B cell (primary cell): Measurements from ENCODE around the gene WDR82. TPM values are rescaled to one million over a fixed set of nuclear protein-coding genes. Genes with fewer than 3 reads are reported as not detected.

Experiments used
- ATAC-seq: fragments of 200-7000 bp; cut with Tn5 transposase; one replicate; pipeline ENCODE4 v1.10.0; 2021; ENCODE audit warnings: low read depth, mild to moderate bottlenecking, moderate number of reproducible peaks, moderate library complexity
- CTCF ChIA-PET: fragments of 350-600 bp; sonication (Branson Sonifier 250); formaldehyde crosslinking; loops from one replicate; lab custom pipeline; 2021; ENCODE audit warnings: antibody characterized with exemption, inconsistent platforms; lab: Charles Lee
- POLR2A ChIA-PET: fragments of 350-600 bp; sonication (Branson Sonifier 250); formaldehyde crosslinking; loops from one replicate; lab custom pipeline; 2021; ENCODE audit warnings: antibody characterized with exemption; lab: Charles Lee
- DNase-seq: peaks from one replicate; pipeline ENCODE4 v3.0.0; 2013
- H2AFZ ChIP-seq: 2 replicates; pipeline ENCODE4 v1.6.1; 2012; ENCODE audit warnings: mild to moderate bottlenecking, low read depth, low read length; ENCODE audit not compliant: insufficient read depth, poor library complexity, severe bottlenecking
- H3K27ac ChIP-seq, 2 donors: 1 replicate in 1 of 2; 2 replicates in 1 of 2; pipeline ENCODE4 v1.5.1; 2012 to 2013; ENCODE audit warnings: low read length in 2 of 2, mild to moderate bottlenecking in 2 of 2, moderate library complexity in 1 of 2
- H3K27me3 ChIP-seq, 4 experiments: fragments of 200-600 bp in 1 of 4; sonication (generic) in 1 of 4; replicated peaks in 1 of 4; 1 replicate in 2 of 4; 2 replicates in 2 of 4; pipeline versions ENCODE4 v1.6.1 to v1.7.0; 2013 to 2016; ENCODE audit warnings: low read length in 3 of 4, mild to moderate bottlenecking in 2 of 4, mixed read lengths in 1 of 4, moderate library complexity in 1 of 4; ENCODE audit not compliant: insufficient read depth in 4 of 4, control insufficient read depth in 3 of 4; ENCODE audit errors: control extremely low read depth in 1 of 4
- H3K36me3 ChIP-seq, 2 experiments: replicated peaks in 1 of 2; 1 replicate in 1 of 2; 2 replicates in 1 of 2; pipeline versions ENCODE4 v1.6.1 to v1.7.1; 2013; ENCODE audit warnings: low read length in 1 of 2; ENCODE audit not compliant: insufficient read depth in 2 of 2, control insufficient read depth in 1 of 2; ENCODE audit errors: control extremely low read depth in 1 of 2, extremely low read depth in 1 of 2
- H3K4me1 ChIP-seq, 2 donors: fragments of 200-600 bp in 1 of 2; sonication (generic) in 1 of 2; 1 replicate in 1 of 2; 2 replicates in 1 of 2; pipeline versions ENCODE4 v1.5.1 to v1.6.1; 2013 to 2017; ENCODE audit warnings: low read length in 2 of 2; ENCODE audit not compliant: control insufficient read depth in 2 of 2, insufficient read depth in 2 of 2
- H3K4me2 ChIP-seq: replicated peaks from 2 replicates; pipeline ENCODE3; 2012; ENCODE audit warnings: mild to moderate bottlenecking, low read depth, low read length; ENCODE audit not compliant: poor library complexity, severe bottlenecking
- H3K4me3 ChIP-seq, 5 experiments: fragments of 200-600 bp in 1 of 5; sonication (generic) in 1 of 5; 1 replicate in 3 of 5; 2 replicates in 2 of 5; pipeline versions ENCODE4 v1.5.1 to v1.7.0; 2011 to 2016; ENCODE audit warnings: low read length in 4 of 5, mild to moderate bottlenecking in 4 of 5, low read depth in 2 of 5, control low read depth in 1 of 5, moderate library complexity in 1 of 5; ENCODE audit not compliant: insufficient read depth in 1 of 5; ENCODE audit errors: control extremely low read depth in 1 of 5, extremely low read depth in 1 of 5
- H3K79me2 ChIP-seq: fragments of 200-600 bp; sonication (generic); one replicate; pipeline ENCODE4 v1.6.0; 2016; ENCODE audit warnings: low read length; ENCODE audit not compliant: control insufficient read depth, insufficient read depth
- H3K9ac ChIP-seq: fragments of 200-600 bp; sonication (generic); 2 replicates; pipeline ENCODE4 v1.6.1; 2017; ENCODE audit warnings: mild to moderate bottlenecking, low read length, moderate library complexity
- H3K9me3 ChIP-seq, 3 donors: one replicate each; pipeline versions ENCODE4 v1.6.1 to v1.7.1; 2013; ENCODE audit warnings: low read length in 2 of 3; ENCODE audit not compliant: control insufficient read depth in 2 of 3, insufficient read depth in 1 of 3; ENCODE audit errors: control extremely low read depth in 1 of 3
- H4K20me1 ChIP-seq: 2 replicates; pipeline ENCODE4 v1.6.0; 2012; ENCODE audit warnings: mild to moderate bottlenecking, low read length; ENCODE audit not compliant: insufficient read depth, control insufficient read depth, poor library complexity, severe bottlenecking
- H3K27ac Mint-ChIP-seq: one replicate; pipeline ENCODE4 v1.8.0; 2021; ENCODE audit warnings: mixed read lengths
- H3K27me3 Mint-ChIP-seq: one replicate; pipeline ENCODE4 v1.8.0; 2021; ENCODE audit warnings: mixed read lengths
- H3K4me1 Mint-ChIP-seq: one replicate; pipeline ENCODE4 v1.8.0; 2021; ENCODE audit warnings: mixed read lengths
- H3K4me3 Mint-ChIP-seq: one replicate; pipeline ENCODE4 v1.8.0; 2021; ENCODE audit warnings: mixed read lengths
- H3K9me3 Mint-ChIP-seq: one replicate; pipeline ENCODE4 v1.8.0; 2022; ENCODE audit warnings: mixed read lengths; ENCODE audit not compliant: insufficient read depth
- CTCF ChIP-seq: fragments of 200-600 bp; IDR thresholded peaks from one replicate; pipeline ENCODE4 v1.8.0; 2022; ENCODE audit warnings: antibody characterized with exemption, mild to moderate bottlenecking
- EZH2 ChIP-seq: IDR thresholded peaks from 2 replicates; pipeline ENCODE4 v1.6.1; 2012; ENCODE audit warnings: borderline replicate concordance, low read depth, mild to moderate bottlenecking, moderate library complexity, low read length; ENCODE audit not compliant: insufficient read depth, poor library complexity, severe bottlenecking
- WGBS: methylation state at CpG from one replicate; pipeline ENCODE4 v1.1.5; 2013; ENCODE audit warnings: missing lambda C conversion rate; ENCODE audit not compliant: insufficient coverage; 5-methylcytosine and 5-hydroxymethylcytosine counted together
- intact Hi-C: fragments of 100-400 bp; cut with micrococcal nuclease; formaldehyde crosslinking; loops from one replicate; pipeline ENCODE4 v1.10.0; 2022
- polyA plus RNA-seq: library from polyadenylated mRNA; depleted of rRNA; stranded (reverse); fragments of >200 nt; gene quantifications from 2 replicates; pipeline ENCODE4 v1.2.3, GENCODE V29; 2012
- total RNA-seq, 2 donors: library from RNA; stranded (reverse); fragments of 120-200 nt in 1 of 2; gene quantifications; 1 replicate in 1 of 2; 2 replicates in 1 of 2; pipeline versions ENCODE4 v1.2.3 to v1.2.4, GENCODE V29; 2013 to 2022

Gene WDR82
- total and polyA plus RNA-seq, 2 donors (not counting 1 experiment from before 2014, with no cell fraction given), result 27.8 to 101 TPM

GRCh38 chr3:52295671-52296208, 17.3 kb upstream of the WDR82 start:
- no peak for TF ChIP-seq CTCF
- TF ChIP-seq EZH2, result no peak
- ChIA-PET POLR2A (no interaction called here), CTCF (interaction anchor here (1.0 to 12.8 kb wide), 5 partner anchors 14 to 76 kb away, joined by 3 to 352 read pairs (median 4); no protein-coding TSS in a partner anchor)
- no peaks in the 10 kb centered on the region for H3K27me3 Mint-ChIP-seq
- Histone ChIP-seq H3K4me2 (no peak overlapping the region), H2AFZ (no peak overlapping the region), H3K79me2 (peaks cover 42% of the 10 kb centered on the region), H3K9ac (no peak overlapping the region), H3K9me3 (no peaks in the 10 kb centered on the region), H3K27me3 (no peaks in the 10 kb centered on the region), H3K4me1 (peaks cover 0 to 16% of the 10 kb centered on the region in 2 donors), H3K27ac (no peak overlapping the region), H3K4me3 (no peak overlapping the region), H3K36me3 (peaks cover 0 to 37% of the 10 kb centered on the region in 2 experiments), H4K20me1 (peaks cover 15% of the 10 kb centered on the region)
- 96% methylated on average over 4 of the region's 5 CpGs for WGBS
- H3K4me1 Mint-ChIP-seq, result peaks cover 25% of the 10 kb centered on the region
- no peaks in the 10 kb centered on the region for H3K9me3 Mint-ChIP-seq
- ATAC-seq (no peak), DNase-seq (no peak)
- no peak overlapping the region for H3K27ac Mint-ChIP-seq
- intact Hi-C loops, result no loop called here
- H3K4me3 Mint-ChIP-seq, result no peak overlapping the region

GRCh38 chr3:52294320-52295150, 16.1 kb upstream of the WDR82 start:
- Mint-ChIP-seq H3K27me3 (no peaks in the 10 kb centered on the region), H3K4me1 (peaks cover 19% of the 10 kb centered on the region), H3K9me3 (no peaks in the 10 kb centered on the region), H3K27ac (no peak overlapping the region), H3K4me3 (no peak overlapping the region)
- ATAC-seq (no peak), DNase-seq (no peak)
- H3K9ac ChIP-seq, result no peak overlapping the region
- no peak overlapping the region for H3K27ac ChIP-seq
- H3K9me3 ChIP-seq, result no peaks in the 10 kb centered on the region
- H3K36me3 ChIP-seq, result peaks cover 0 to 38% of the 10 kb centered on the region in 2 experiments
- no peak overlapping the region for H3K4me3 ChIP-seq
- peaks cover 54% of the 10 kb centered on the region for H3K79me2 ChIP-seq
- H3K4me1 ChIP-seq, result peaks cover 0 to 12% of the 10 kb centered on the region in 2 donors
- POLR2A ChIA-PET, result no interaction called here
- CTCF ChIA-PET, result interaction anchor here (0.6 to 12.8 kb wide), 3 partner anchors 41 to 74 kb away, joined by 3 to 352 read pairs (median 4); no protein-coding TSS in a partner anchor
- no peaks in the 10 kb centered on the region for H3K27me3 ChIP-seq
- no peak overlapping the region for H3K4me2 ChIP-seq
- WGBS, result 99% methylated on average over 7 of the region's 11 CpGs
- H4K20me1 ChIP-seq, result peaks cover 15% of the 10 kb centered on the region
- no peak overlapping the region for H2AFZ ChIP-seq
- intact Hi-C loops, result no loop called here
- TF ChIP-seq EZH2 (no peak), CTCF (no peak)
